Measurements from ENCODE around the gene HOXA2. TPM values are rescaled to one million over a fixed set of nuclear protein-coding genes. Genes with fewer than 3 reads are reported as not detected.

The HOXA2 gene
- total RNA-seq, 1 donor from 2014 or later = not detected

DNA sequence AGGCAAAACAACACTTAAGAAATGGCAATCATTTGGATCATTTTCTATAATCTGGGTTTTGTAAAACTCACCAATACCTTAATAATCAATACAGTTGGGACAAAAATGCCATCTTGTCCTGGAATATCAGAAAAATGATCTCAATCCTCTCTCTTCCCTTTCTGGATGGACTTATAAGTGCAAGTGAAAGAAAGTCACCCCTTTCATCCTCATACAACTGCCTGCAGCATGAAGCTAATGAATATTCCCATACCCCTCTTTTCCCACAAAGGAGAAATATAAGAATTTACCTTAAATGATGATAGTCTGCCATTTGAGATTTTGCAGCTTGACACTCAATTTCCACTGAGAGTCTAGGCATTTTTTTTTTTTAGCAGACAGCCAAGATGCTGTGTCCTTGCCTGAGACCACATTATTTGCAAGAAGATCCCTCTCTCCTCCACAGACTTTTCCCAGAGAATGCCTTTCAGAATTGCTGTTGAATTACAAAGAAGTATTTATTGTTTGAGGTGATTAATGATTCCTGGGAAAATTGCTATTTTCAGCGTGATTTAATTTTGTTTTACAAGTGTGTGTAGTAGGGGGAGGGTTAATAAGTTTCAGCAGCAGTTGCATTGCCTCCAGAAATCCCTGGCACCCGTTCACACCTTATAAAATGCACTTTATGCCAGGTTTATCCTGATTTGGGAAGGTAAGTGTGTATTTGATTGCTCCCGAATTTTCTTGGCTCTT, 24.3 kb upstream of the HOXA2 start:
- no peaks in the 10 kb centered on the region for H3K36me3 Mint-ChIP-seq (ENCODE audit: low read depth)
- H3K9me3 Mint-ChIP-seq = no peaks in the 10 kb centered on the region
- peaks cover 38% of the 10 kb centered on the region for H3K27me3 Mint-ChIP-seq (ENCODE audit: insufficient read depth)
- intact Hi-C loops (cut with micrococcal nuclease) = no loop called here
- H3K27ac Mint-ChIP-seq = no peak overlapping the region
- H3K4me1 Mint-ChIP-seq (ENCODE audit: low read depth) = no peaks in the 10 kb centered on the region
- no peak overlapping the region for H3K4me3 Mint-ChIP-seq
- DNase-seq (ENCODE audit: low spot score) = no peak

DNA sequence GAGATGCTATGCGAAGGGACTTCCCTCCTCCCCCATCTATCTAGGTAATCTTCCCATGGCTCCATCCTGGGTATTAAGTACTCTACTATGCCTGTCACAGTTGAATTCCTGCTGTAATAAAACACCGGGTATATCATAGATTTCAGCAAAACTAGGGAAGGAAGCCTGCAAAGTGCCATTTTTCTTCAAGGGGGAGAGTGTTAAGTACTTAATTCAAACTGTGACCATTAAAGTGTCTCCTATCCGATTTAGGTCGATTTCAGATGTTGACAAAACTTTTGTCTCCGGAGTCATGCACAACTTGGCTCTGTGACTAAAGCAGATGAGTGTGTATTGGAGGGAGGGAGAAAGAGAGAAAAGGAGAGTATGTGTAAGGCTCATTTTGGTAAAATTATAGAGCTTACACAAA, 23.5 kb upstream of the HOXA2 start:
- H3K36me3 Mint-ChIP-seq (ENCODE audit: low read depth) = no peaks in the 10 kb centered on the region
- peaks cover 34% of the 10 kb centered on the region for H3K27me3 Mint-ChIP-seq (ENCODE audit: insufficient read depth)
- H3K4me3 Mint-ChIP-seq = no peak overlapping the region
- no peak for DNase-seq (ENCODE audit: low spot score)
- H3K9me3 Mint-ChIP-seq = no peaks in the 10 kb centered on the region
- intact Hi-C loops (cut with micrococcal nuclease) = no loop called here
- H3K4me1 Mint-ChIP-seq (ENCODE audit: low read depth) = no peaks in the 10 kb centered on the region
- H3K27ac Mint-ChIP-seq = no peak overlapping the region

DNA sequence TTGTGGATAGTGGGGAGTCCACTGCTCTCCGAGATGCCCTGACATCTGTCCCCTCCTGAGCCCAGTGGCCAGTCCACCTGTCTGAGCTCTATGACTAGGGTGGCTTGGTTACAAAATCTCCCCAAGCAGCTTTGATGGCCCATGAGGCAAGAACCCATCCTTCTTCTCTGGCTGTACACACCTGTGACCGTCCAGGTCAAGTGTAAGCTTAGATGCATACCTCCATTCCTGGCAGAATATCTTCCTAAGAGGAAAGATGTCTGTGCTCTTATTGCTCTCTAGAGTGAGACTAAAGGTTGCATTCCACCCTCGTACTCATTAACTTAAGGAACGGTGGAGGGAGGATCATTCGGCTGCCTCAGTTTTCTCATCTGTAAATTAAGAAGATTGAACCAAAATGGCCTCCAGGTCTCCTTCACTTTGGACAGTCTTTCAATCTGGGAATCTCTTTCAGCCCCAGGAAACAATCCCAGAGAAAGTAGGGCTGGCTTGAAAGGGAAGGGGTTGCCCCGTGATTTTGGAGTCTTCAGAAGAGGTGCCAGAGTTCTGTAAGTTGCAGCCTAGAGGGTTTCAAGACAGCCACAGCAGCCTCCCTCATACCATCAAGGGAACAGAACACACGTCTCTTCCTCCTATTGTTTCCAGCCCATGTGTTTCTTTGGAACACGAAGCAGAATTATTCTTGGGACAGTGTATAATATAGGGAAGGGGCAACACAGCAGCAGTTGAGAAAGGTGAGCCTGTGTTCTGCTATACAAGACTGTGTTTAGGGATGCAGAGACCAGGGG, 22.6 kb upstream of the HOXA2 start:
- peaks cover 34% of the 10 kb centered on the region for H3K27me3 Mint-ChIP-seq (ENCODE audit: insufficient read depth)
- no peaks in the 10 kb centered on the region for H3K9me3 Mint-ChIP-seq
- no peak overlapping the region for H3K27ac Mint-ChIP-seq
- H3K4me3 Mint-ChIP-seq = no peak overlapping the region
- intact Hi-C loops (cut with micrococcal nuclease) = no loop called here
- no peaks in the 10 kb centered on the region for H3K36me3 Mint-ChIP-seq (ENCODE audit: low read depth)
- no peaks in the 10 kb centered on the region for H3K4me1 Mint-ChIP-seq (ENCODE audit: low read depth)
- no peak for DNase-seq (ENCODE audit: low spot score)

DNA sequence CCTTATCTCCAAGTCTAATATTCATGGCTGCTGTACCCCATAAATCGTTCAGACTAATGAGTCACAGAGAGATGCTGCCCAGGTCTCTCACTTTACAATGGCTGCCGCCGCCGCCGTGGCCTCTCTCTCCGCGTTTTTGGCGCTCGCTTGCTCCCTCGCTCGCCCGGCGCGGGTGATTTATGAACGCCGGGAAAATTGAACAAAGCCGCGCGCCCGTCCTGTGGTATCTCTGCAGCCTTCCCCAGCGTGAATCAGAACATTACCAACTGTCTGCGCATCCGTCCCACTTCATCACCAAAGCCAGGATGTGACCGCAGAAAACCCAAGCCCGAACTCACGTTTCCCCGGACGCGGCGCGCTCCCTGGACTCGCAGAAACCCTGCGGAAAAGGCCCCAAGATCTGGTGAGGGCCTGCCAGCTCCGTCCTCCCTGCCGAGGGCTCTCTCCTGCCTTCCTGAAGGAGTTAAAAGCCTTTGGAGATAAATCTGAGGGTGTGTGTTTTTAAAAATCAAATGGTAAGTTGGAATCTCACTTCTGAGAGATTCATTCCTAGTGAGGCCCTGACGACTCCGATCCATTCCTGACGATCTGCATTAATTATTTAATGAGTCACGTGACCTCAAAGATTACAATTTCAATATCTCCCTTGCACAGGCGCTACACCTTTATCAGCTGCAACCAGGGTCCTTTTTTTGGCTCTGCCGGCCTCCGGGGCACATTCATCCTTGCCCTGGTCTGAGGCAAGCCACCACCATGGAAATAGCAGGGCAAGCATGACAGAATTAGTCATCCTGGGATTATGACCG, 21.8 kb upstream of the HOXA2 start:
- Mint-ChIP-seq H3K4me3 (no peak overlapping the region), H3K9me3 (no peaks in the 10 kb centered on the region), H3K36me3 (ENCODE audit: low read depth) (no peaks in the 10 kb centered on the region), H3K27me3 (ENCODE audit: insufficient read depth) (peaks cover 37% of the 10 kb centered on the region), H3K4me1 (ENCODE audit: low read depth) (no peaks in the 10 kb centered on the region), H3K27ac (no peak overlapping the region)
- no peak for DNase-seq (ENCODE audit: low spot score)
- intact Hi-C loops (cut with micrococcal nuclease) = no loop called here

DNA sequence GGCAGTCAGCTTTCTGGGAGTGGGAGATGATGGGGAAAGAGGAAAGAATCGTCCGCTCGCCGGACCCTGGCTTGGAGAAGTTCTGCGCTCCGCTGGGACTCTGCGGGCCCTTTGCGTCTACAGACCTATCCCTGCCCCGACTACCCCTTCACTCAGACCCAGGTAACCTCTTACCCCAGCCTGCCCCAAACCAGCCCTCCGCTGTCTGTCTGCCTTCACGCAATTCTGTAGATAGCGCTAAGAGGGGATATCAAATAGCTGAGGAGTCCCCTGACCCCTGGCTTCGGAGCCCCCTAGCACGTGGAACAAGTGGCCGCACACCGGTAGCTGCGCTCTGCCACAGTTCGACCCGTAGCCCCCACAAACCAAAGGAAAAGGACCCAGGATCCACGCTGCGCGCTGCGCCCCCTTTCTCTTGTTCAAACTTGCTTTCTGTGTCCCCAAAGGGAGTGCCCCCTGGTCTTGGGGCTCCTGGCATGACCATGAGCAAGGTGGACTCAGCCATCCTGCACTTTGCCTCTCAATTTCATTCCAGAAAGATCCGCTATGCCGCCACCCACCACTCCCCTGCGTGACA, 21.1 kb upstream of the HOXA2 start:
- DNase-seq (ENCODE audit: low spot score) = no peak
- peaks cover 35% of the 10 kb centered on the region for H3K27me3 Mint-ChIP-seq (ENCODE audit: insufficient read depth)
- H3K27ac Mint-ChIP-seq = no peak overlapping the region
- no peak overlapping the region for H3K4me3 Mint-ChIP-seq
- H3K4me1 Mint-ChIP-seq (ENCODE audit: low read depth) = no peaks in the 10 kb centered on the region
- intact Hi-C loops (cut with micrococcal nuclease) = no loop called here
- H3K36me3 Mint-ChIP-seq (ENCODE audit: low read depth) = no peaks in the 10 kb centered on the region
- no peaks in the 10 kb centered on the region for H3K9me3 Mint-ChIP-seq

DNA sequence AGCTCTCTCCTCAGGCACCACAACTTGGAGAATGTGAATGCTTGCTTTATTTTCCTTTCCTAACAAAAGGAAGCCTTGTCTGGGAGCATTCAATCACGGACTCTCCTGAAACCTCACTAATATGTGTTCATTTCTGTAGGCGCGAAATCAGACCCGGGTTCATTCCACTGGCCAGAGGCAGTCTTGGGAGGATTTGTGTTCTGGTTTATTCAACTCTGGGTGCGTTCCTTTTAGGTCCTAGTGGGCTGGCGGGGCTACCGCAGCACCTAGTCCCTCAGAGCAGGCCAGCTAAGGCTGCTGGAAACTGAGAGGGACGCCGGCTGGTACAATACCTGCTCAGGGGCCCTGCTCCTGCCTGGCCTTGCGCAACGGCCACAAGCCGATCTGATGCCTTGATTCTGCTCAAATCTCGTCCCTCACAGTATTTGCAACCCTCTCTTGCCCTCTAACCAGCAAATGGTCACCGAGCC, 20.6 kb upstream of the HOXA2 start:
- intact Hi-C loops (cut with micrococcal nuclease) = no loop called here
- Mint-ChIP-seq H3K36me3 (ENCODE audit: low read depth) (no peaks in the 10 kb centered on the region), H3K9me3 (no peaks in the 10 kb centered on the region), H3K4me3 (no peak overlapping the region), H3K27ac (no peak overlapping the region), H3K4me1 (ENCODE audit: low read depth) (no peaks in the 10 kb centered on the region), H3K27me3 (ENCODE audit: insufficient read depth) (peaks cover 31% of the 10 kb centered on the region)
- DNase-seq (ENCODE audit: low spot score) = no peak

DNA sequence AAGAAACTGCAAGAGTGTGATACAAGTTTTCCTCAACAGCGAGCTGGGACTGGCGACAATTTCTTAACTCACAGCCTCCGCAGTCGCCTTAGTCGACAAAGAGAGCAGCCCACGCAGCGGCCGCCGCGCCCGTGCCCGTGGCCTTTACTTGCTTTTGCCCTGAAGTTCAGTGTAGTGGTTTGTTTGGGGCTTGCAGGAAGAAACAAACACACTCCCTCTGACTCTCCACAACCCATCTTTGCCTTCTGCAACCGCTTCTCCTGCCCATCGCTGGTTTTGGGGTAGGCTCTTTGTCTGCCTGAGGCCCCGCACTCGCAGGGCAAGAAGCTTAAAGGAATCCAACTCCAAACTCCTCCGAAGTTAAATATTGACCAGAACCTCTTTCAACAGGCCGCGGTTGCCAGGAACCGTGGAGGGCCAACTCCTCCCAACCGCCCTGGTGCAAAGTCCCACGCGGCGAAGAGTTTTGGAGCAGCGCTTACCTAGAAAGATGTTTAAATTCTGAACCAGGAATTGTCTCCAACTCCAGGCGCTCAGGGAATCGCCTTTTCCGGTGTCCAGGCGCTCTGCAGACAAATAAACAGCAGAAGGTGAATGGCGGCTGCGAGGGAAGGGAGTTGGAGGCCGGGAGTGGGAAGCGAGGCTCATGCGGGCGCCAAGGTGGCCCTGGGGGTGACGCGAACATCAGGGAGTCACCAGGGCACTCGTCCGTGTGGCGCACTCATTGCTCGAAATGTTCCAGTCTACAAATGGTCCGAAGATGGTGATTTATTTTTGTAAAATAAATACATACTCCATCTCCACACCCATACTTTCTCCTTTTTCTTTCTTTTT, 19.8 kb upstream of the HOXA2 start:
- Mint-ChIP-seq H3K4me1 (ENCODE audit: low read depth) (no peaks in the 10 kb centered on the region), H3K4me3 (no peak overlapping the region), H3K36me3 (ENCODE audit: low read depth) (no peaks in the 10 kb centered on the region), H3K27me3 (ENCODE audit: insufficient read depth) (peaks cover 24% of the 10 kb centered on the region), H3K27ac (no peak overlapping the region), H3K9me3 (no peaks in the 10 kb centered on the region)
- intact Hi-C loops (cut with micrococcal nuclease) = no loop called here
- no peak for DNase-seq (ENCODE audit: low spot score)

DNA sequence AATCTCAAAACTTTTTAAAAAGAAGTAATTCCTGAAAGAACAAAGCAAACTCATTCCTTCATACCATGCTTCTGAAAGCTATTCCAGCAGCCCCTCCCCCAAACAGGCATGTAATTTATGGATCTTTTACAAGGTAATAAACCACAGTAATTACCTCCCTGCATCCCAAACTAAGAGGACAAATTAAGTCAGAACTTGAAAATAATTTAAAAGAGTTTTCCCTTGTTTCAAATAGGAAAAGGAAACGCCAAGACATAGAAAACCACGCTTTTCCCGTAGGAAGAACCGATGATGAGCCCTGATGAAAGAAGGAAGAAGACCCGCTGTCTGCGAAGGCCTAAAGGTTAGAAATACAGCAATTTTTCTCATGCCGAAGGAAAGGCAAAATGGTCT, 19.2 kb upstream of the HOXA2 start:
- H3K9me3 Mint-ChIP-seq = no peaks in the 10 kb centered on the region
- no peaks in the 10 kb centered on the region for H3K36me3 Mint-ChIP-seq (ENCODE audit: low read depth)
- no peaks in the 10 kb centered on the region for H3K4me1 Mint-ChIP-seq (ENCODE audit: low read depth)
- H3K4me3 Mint-ChIP-seq = no peak overlapping the region
- no peak for DNase-seq (ENCODE audit: low spot score)
- intact Hi-C loops (cut with micrococcal nuclease) = no loop called here
- H3K27me3 Mint-ChIP-seq (ENCODE audit: insufficient read depth) = peaks cover 19% of the 10 kb centered on the region
- no peak overlapping the region for H3K27ac Mint-ChIP-seq

DNA sequence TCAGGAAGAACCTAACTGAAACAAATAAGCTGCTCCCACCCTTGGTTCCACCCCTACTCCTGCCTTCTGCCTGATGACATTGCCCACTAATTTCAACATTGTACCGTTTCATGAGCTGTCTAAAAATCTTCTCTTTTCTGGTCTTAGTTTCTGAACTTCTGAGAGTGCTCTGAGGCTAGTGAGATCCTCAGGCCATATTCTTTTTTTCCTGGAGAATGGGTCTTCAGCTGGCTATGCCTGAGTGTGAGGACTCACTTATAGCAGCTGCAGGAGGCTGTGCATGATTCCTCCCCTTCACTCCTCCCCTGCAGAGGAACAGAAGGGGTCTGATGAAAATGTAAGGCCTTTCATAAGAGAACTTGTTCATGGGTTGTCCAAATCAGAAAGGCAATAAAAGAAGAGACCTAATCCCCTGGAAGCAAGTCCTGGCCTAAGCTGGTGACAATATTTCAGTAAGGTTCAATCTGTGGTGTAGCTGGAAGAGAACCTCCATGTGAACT, 17.0 kb upstream of the HOXA2 start:
- intact Hi-C loops (cut with micrococcal nuclease) = no loop called here
- no peaks in the 10 kb centered on the region for H3K4me1 Mint-ChIP-seq (ENCODE audit: low read depth)
- no peak overlapping the region for H3K4me3 Mint-ChIP-seq
- DNase-seq (ENCODE audit: low spot score) = no peak
- H3K27ac Mint-ChIP-seq = no peak overlapping the region
- H3K36me3 Mint-ChIP-seq (ENCODE audit: low read depth) = no peaks in the 10 kb centered on the region
- H3K27me3 Mint-ChIP-seq (ENCODE audit: insufficient read depth) = peaks cover 8% of the 10 kb centered on the region
- H3K9me3 Mint-ChIP-seq = no peaks in the 10 kb centered on the region

DNA sequence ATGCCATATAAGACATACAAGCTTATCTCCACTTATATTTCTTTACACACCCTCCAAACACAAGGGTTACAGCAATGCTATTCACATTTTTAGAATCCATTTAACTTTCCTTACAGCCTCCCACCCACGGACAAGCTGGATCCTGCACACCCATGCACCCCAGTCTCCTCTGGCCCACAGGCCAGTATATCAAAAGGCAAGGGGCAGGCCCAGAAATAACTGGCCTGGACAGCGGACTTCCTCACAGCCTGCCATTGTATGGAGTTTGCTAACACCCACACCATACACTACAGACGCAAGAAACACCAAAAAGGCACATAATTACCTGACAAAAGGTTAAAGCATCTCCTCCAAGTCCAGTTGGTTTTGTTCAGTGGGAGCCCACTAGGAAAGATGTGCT, 16.1 kb upstream of the HOXA2 start:
- Mint-ChIP-seq H3K9me3 (no peaks in the 10 kb centered on the region), H3K36me3 (ENCODE audit: low read depth) (no peaks in the 10 kb centered on the region), H3K27me3 (ENCODE audit: insufficient read depth) (peaks cover 6% of the 10 kb centered on the region), H3K4me1 (ENCODE audit: low read depth) (no peaks in the 10 kb centered on the region), H3K4me3 (no peak overlapping the region), H3K27ac (no peak overlapping the region)
- intact Hi-C loops (cut with micrococcal nuclease) = no loop called here
- no peak for DNase-seq (ENCODE audit: low spot score)

DNA sequence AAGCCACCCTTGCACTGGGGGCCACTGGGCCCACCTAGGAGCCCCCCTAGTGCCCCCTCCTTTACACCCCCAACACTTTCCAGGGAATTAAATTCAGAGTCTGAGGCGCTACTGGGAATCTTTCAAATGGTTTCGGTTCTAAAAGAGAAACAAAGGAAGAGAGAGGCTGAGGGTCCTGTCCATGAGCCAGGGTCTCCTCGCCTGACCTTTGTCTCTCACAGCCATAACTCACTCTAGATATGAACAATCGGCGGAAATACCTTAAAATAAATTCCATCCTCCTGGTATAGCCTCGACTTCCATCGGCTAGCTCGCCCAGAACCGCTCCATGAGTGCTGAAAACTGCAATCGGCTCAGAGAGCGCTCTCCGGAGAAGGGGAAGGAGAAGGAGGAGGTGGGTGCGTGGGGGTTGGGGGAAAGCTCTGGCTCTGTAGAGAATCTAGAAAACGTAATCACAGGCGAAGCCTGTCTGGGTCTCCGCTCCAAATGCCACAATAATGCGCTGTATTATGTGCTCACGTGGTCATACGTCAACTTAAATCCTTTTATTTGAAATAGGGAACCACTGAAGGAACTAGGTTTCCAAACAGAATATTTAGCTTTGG, 15.5 kb upstream of the HOXA2 start:
- Mint-ChIP-seq H3K36me3 (ENCODE audit: low read depth) (no peaks in the 10 kb centered on the region), H3K9me3 (no peaks in the 10 kb centered on the region), H3K27me3 (ENCODE audit: insufficient read depth) (peaks cover 6% of the 10 kb centered on the region), H3K27ac (no peak overlapping the region), H3K4me3 (no peak overlapping the region), H3K4me1 (ENCODE audit: low read depth) (no peaks in the 10 kb centered on the region)
- no peak for DNase-seq (ENCODE audit: low spot score)
- intact Hi-C loops (cut with micrococcal nuclease) = no loop called here

All from activated T-helper 1 cell treated with anti-CD3 and anti-CD28 coated beads, Interleukin-12 subunit alpha, Interleukin-12 subunit beta, Interleukin-2, Interleukin-4 antibody, amounts not matched to agents 30 ng/mL and 10 ng/mL and 1 ng/mL, durations not matched to agents 14 hours and 24 hours and 36 hours (primary cell).